Measurements from ENCODE around the gene SLF1. TPM values are rescaled to one million over a fixed set of nuclear protein-coding genes. Genes with fewer than 3 reads are reported as not detected.

The SLF1 gene
- total RNA-seq, 1 experiment from 2014 or later, result 10.2 TPM

DNA sequence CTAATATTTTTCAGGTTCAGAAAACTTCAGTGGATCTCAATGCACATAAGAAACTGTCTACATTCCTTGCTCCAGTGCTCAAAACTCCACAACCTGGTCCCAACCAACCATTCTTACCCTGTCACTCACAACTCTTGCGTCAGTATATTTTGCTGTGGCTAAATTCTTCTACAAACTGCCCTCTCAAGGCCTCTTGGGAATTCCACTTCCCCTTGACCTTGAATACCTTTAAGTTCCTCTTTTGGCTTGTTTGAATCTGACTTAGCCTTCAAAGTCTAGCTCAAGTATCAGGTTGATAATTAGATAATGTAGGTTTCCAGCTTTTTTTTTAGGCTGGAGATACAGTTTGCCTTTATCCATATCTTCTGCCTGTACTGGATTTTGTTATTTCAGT lies 128.3 kb downstream of the SLF1 start:
- BruUV-seq (replicated peaks), result no TSS peak
- Histone ChIP-seq H3K4me2 (no peak overlapping the region), H3K4me3 (no peak overlapping the region), H3K36me3 (ENCODE audit: low read depth) (no peaks in the 10 kb centered on the region), H3K4me1 (replicated peaks; ENCODE audit: insufficient read depth) (no peaks in the 10 kb centered on the region), H3K27ac (no peak overlapping the region), H2AFZ (no peak overlapping the region), H3K27me3 (ENCODE audit: insufficient read depth, low read depth) (no peaks in the 10 kb centered on the region), H3F3A (ENCODE audit: insufficient read depth, low read depth) (no peaks in the 10 kb centered on the region), H3K9me3 (ENCODE audit: insufficient read depth, low read depth) (no peaks in the 10 kb centered on the region), H3K79me2 (ENCODE audit: low read depth) (no peaks in the 10 kb centered on the region), H4K20me1 (ENCODE audit: insufficient read depth) (no peaks in the 10 kb centered on the region), H3K9me2 (ENCODE audit: insufficient read depth) (no peaks in the 10 kb centered on the region)
- POLR2A ChIA-PET (ENCODE audit: unreplicated experiment), result no interaction called here
- intact Hi-C loops (cut with micrococcal nuclease; ENCODE audit: unreplicated experiment), result no loop called here
- CTCF ChIA-PET, result no interaction called here
- DNase-seq, result no peak
- no peak for TF ChIP-seq EZH2 (IDR thresholded peaks at IDR 0.05; ENCODE audit: low read depth)
- TF ChIP-seq, protein P1, sequence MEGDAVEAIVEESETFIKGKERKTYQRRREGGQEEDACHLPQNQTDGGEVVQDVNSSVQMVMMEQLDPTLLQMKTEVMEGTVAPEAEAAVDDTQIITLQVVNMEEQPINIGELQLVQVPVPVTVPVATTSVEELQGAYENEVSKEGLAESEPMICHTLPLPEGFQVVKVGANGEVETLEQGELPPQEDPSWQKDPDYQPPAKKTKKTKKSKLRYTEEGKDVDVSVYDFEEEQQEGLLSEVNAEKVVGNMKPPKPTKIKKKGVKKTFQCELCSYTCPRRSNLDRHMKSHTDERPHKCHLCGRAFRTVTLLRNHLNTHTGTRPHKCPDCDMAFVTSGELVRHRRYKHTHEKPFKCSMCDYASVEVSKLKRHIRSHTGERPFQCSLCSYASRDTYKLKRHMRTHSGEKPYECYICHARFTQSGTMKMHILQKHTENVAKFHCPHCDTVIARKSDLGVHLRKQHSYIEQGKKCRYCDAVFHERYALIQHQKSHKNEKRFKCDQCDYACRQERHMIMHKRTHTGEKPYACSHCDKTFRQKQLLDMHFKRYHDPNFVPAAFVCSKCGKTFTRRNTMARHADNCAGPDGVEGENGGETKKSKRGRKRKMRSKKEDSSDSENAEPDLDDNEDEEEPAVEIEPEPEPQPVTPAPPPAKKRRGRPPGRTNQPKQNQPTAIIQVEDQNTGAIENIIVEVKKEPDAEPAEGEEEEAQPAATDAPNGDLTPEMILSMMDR (conservative IDR thresholded peaks at IDR 0.05), result no peak

Other genes starting within 250 kb of the SLF1 start
- 0.93 and 1.9 TPM in 2 replicates for gene KIAA0825, start 65 bp upstream of the SLF1 start, total RNA-seq (2021)